Left ventricle myocardium superior (tissue), 1 donor: ENCODE measurements around the gene MYO3B. TPM values are rescaled to one million over a fixed set of nuclear protein-coding genes. Genes with fewer than 3 reads are reported as not detected.
A peak's percentile ranks its signal among the peaks of the same experiment; 100 is the strongest.
"Not testable (repeated sequence)": the region's sequence is repeated elsewhere in the genome, so short reads cannot be mapped to it uniquely, and the experiment has no call there.

ENCODE experiments used
- ATAC-seq: fragments of 200-7000 bp; cut with Tn5 transposase; one replicate; pipeline ENCODE4 v1.9.1; 2020; ENCODE audit warnings: mild to moderate bottlenecking, moderate library complexity
- DNase-seq: peaks from one replicate; pipeline ENCODE4 v3.0.0-alpha.2; 2020
- intact Hi-C: fragments of 100-400 bp; cut with micrococcal nuclease; formaldehyde crosslinking; loops from one replicate; pipeline ENCODE4 v1.11.0; 2022
- total RNA-seq: library from RNA; stranded (reverse); fragmentation: NEBNext Ultra II Directional; extraction: Animal tissue kit (Norgen Biotek cat#: 25700); gene quantifications from one replicate; pipeline ENCODE4 v1.2.1, GENCODE V29; 2021
- donor health status: DM: no; HTN: yes; CAD: no; lungs with severe emphysema.

Gene MYO3B
- total RNA-seq, 1 donor from 2014 or later: 0.05 TPM

GRCh38 chr2:170434396-170434795 is 256.4 kb downstream of the MYO3B start:
- ATAC-seq, DNase-seq, intact Hi-C loops: not testable (repeated sequence)

- no peak for DNase-seq
- no peak for ATAC-seq
- intact Hi-C loops: no loop called here
Observed at GRCh38 chr2:170434900-170435621, 257.1 kb downstream of the MYO3B start.

- no peak for ATAC-seq
- no peak for DNase-seq
- intact Hi-C loops: no loop called here
Observed at GRCh38 chr2:170436077-170436943, 258.4 kb downstream of the MYO3B start.

GRCh38 chr2:170446078-170446477 is 268.1 kb downstream of the MYO3B start:
- ATAC-seq (no peak), DNase-seq (no peak)
- intact Hi-C loops: no loop called here

GRCh38 chr2:170449034-170449433 is 271.1 kb downstream of the MYO3B start:
- no peak for ATAC-seq
- intact Hi-C loops: no loop called here
- no peak for DNase-seq

GRCh38 chr2:170454471-170455372 is 276.8 kb downstream of the MYO3B start:
- DNase-seq (no peak), ATAC-seq (no peak)
- intact Hi-C loops: no loop called here

GRCh38 chr2:170455617-170456426 is 277.9 kb downstream of the MYO3B start:
- DNase-seq: no peak
- no peak for ATAC-seq
- intact Hi-C loops: no loop called here

GRCh38 chr2:170456914-170457313 is 279.0 kb downstream of the MYO3B start:
- ATAC-seq (no peak), DNase-seq (no peak)
- intact Hi-C loops: no loop called here

- DNase-seq: no peak
- no peak for ATAC-seq
- intact Hi-C loops: no loop called here
Observed at GRCh38 chr2:170457742-170458141, 279.8 kb downstream of the MYO3B start.

- ATAC-seq (no peak), DNase-seq (no peak)
- intact Hi-C loops: no loop called here
Observed at GRCh38 chr2:170461889-170462288, 283.9 kb downstream of the MYO3B start.

- intact Hi-C loops: no loop called here
- DNase-seq: no peak
Observed at GRCh38 chr2:170462433-170463205, 284.7 kb downstream of the MYO3B start.

GRCh38 chr2:170463206-170463537 is 285.2 kb downstream of the MYO3B start:
- intact Hi-C loops: no loop called here
- no peak for DNase-seq
- ATAC-seq: no peak

More at GRCh38 chr2:170462433-170463205, 284.7 kb downstream of the MYO3B start:
- no peak for ATAC-seq

GRCh38 chr2:170464268-170464667 is 286.3 kb downstream of the MYO3B start:
- DNase-seq (no peak), ATAC-seq (peak; percentile 19)
- intact Hi-C loops: no loop called here

- no peak for ATAC-seq
- no peak for DNase-seq
- intact Hi-C loops: no loop called here
Observed at GRCh38 chr2:170465241-170465640, 287.3 kb downstream of the MYO3B start.

GRCh38 chr2:170466632-170467031 is 288.7 kb downstream of the MYO3B start:
- DNase-seq (no peak), ATAC-seq (no peak)

GRCh38 chr2:170467568-170468422 is 289.8 kb downstream of the MYO3B start:
- intact Hi-C loops: no loop called here
- ATAC-seq (peak; percentile 41), DNase-seq (no peak)

More at GRCh38 chr2:170466632-170467031, 288.7 kb downstream of the MYO3B start:
- intact Hi-C loops: no loop called here

- intact Hi-C loops: no loop called here
- DNase-seq (no peak), ATAC-seq (no peak)
Observed at GRCh38 chr2:170468557-170468956, 290.6 kb downstream of the MYO3B start.
